Ovary (tissue), 3 donors: ENCODE measurements around the gene SRSF7.

ENCODE experiments used
- EP300 ChIP-seq: sonication (generic); formaldehyde crosslinking; IDR thresholded peaks from one replicate; pipeline ENCODE4 v1.6.1; 2017; ENCODE audit warnings: antibody characterized with exemption
- POLR2A ChIP-seq: fragments of 450-650 bp; IDR thresholded peaks from one replicate; pipeline ENCODE4 v1.6.1; 2017; ENCODE audit warnings: antibody characterized with exemption, mild to moderate bottlenecking, moderate library complexity
- TF ChIP-seq, protein P1 (sequence below), 3 donors: fragments of 450-650 bp in 2 of 3; fragments of 200-600 bp in 1 of 3; IDR thresholded peaks; one replicate each; pipeline versions ENCODE4 v1.5.1 to v1.8.0; 2016 to 2022; ENCODE audit warnings: antibody characterized with exemption in 3 of 3, mild to moderate bottlenecking in 1 of 3
- donor health status: DM: no; HTN: no; CAD: no.

- TF ChIP-seq, protein P1, sequence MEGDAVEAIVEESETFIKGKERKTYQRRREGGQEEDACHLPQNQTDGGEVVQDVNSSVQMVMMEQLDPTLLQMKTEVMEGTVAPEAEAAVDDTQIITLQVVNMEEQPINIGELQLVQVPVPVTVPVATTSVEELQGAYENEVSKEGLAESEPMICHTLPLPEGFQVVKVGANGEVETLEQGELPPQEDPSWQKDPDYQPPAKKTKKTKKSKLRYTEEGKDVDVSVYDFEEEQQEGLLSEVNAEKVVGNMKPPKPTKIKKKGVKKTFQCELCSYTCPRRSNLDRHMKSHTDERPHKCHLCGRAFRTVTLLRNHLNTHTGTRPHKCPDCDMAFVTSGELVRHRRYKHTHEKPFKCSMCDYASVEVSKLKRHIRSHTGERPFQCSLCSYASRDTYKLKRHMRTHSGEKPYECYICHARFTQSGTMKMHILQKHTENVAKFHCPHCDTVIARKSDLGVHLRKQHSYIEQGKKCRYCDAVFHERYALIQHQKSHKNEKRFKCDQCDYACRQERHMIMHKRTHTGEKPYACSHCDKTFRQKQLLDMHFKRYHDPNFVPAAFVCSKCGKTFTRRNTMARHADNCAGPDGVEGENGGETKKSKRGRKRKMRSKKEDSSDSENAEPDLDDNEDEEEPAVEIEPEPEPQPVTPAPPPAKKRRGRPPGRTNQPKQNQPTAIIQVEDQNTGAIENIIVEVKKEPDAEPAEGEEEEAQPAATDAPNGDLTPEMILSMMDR (IDR thresholded peaks at IDR 0.05) = no peak
- no peak for TF ChIP-seq POLR2A
- TF ChIP-seq EP300 = no peak
Measured at GRCh38 chr2:38745267-38745666, 5.9 kb downstream of the SRSF7 start.
